Measurements from ENCODE around the gene SORCS3. TPM values are rescaled to one million over a fixed set of nuclear protein-coding genes. Genes with fewer than 3 reads are reported as not detected.

SORCS3 gene
- total RNA-seq, 4 donors from 2014 or later = 0.12 to 0.32 (median 0.15) TPM; not detected in 1

GRCh38 chr10:105197598-105198364, 556.7 kb downstream of the SORCS3 start:
- no peak for DNase-seq (ENCODE audit: low spot score in 2 of 2)
- H3K4me3 ChIP-seq (ENCODE audit: low read depth, poor library complexity, severe bottlenecking) = no peak overlapping the region
- intact Hi-C loops (cut with DNase I; ENCODE audit: low total_unique reads) = no loop called here
- 56 to 60% methylated on average over 6 of the region's 6 CpGs for WGBS, 2 donors
- TF ChIP-seq CTCF (IDR thresholded peaks at IDR 0.05) (no peak), POLR2A (IDR thresholded peaks at IDR 0.05) (no peak)

- H3K4me3 ChIP-seq (ENCODE audit: low read depth, poor library complexity, severe bottlenecking) = no peak overlapping the region
- no peak for DNase-seq (ENCODE audit: low spot score in 2 of 2)
- intact Hi-C loops (cut with DNase I; ENCODE audit: low total_unique reads) = no loop called here
- TF ChIP-seq CTCF (IDR thresholded peaks at IDR 0.05) = no peak
- TF ChIP-seq POLR2A (IDR thresholded peaks at IDR 0.05) = no peak
These were observed 565.5 kb downstream of the SORCS3 start for GRCh38 chr10:105206616-105207015.

- no peak overlapping the region for H3K4me3 ChIP-seq (ENCODE audit: low read depth, poor library complexity, severe bottlenecking)
- WGBS, 2 donors = 26 to 36% methylated on average over 4 of the region's 4 CpGs
- no peak for DNase-seq (ENCODE audit: low spot score in 2 of 2)
These were observed 566.4 kb downstream of the SORCS3 start for GRCh38 chr10:105207476-105207995.

GRCh38 chr10:105210546-105210945, 569.5 kb downstream of the SORCS3 start:
- 78 to 85% methylated on average over 2 of the region's 2 CpGs for WGBS, 2 donors
- DNase-seq (ENCODE audit: low spot score in 2 of 2) = no peak
- no peak for TF ChIP-seq POLR2A (IDR thresholded peaks at IDR 0.05)
- TF ChIP-seq CTCF (IDR thresholded peaks at IDR 0.05) = no peak
- intact Hi-C loops (cut with DNase I; ENCODE audit: low total_unique reads) = no loop called here
- no peak overlapping the region for H3K4me3 ChIP-seq (ENCODE audit: low read depth, poor library complexity, severe bottlenecking)

More at GRCh38 chr10:105207476-105207995, 566.4 kb downstream of the SORCS3 start:
- intact Hi-C loops (cut with DNase I; ENCODE audit: low total_unique reads) = no loop called here
- TF ChIP-seq CTCF (IDR thresholded peaks at IDR 0.05) = no peak
- no peak for TF ChIP-seq POLR2A (IDR thresholded peaks at IDR 0.05)

GRCh38 chr10:105237685-105238084, 596.6 kb downstream of the SORCS3 start:
- intact Hi-C loops (cut with DNase I; ENCODE audit: low total_unique reads) = no loop called here
- DNase-seq (ENCODE audit: low spot score in 2 of 2) = no peak
- H3K4me3 ChIP-seq (ENCODE audit: low read depth, poor library complexity, severe bottlenecking) = no peak overlapping the region
- 87 to 90% methylated on average over 2 of the region's 2 CpGs for WGBS, 2 donors
- no peak for TF ChIP-seq CTCF (IDR thresholded peaks at IDR 0.05)
- no peak for TF ChIP-seq POLR2A (IDR thresholded peaks at IDR 0.05)

Measured in lower leg skin (tissue), 4 donors.